ENCODE results near the gene ANKRD16.
"Not testable (repeated sequence)": the region's sequence is repeated elsewhere in the genome, so short reads cannot be mapped to it uniquely, and the experiment has no call there.

The ANKRD16 gene

DNA sequence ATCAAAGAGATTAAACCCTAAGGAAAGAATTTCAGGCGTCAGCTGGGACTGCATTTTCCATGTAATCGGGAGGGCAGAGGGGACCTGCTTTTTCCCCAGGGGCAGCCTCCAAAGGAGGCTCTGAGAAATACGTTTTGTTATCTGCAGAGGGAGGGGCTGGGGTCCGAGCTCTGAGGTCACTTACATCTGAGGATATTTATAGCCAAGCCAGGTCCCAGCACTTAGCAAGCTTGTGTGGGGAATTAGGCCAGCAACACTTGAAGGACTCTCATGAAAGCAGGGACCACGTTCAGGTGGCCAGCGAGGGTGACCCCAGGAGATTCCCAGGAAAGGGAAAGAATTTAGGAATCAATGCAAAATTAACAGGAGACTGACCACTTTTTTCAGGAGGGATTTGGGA, 55.9 kb downstream of the ANKRD16 start:
- no peak for DNase-seq

DNA sequence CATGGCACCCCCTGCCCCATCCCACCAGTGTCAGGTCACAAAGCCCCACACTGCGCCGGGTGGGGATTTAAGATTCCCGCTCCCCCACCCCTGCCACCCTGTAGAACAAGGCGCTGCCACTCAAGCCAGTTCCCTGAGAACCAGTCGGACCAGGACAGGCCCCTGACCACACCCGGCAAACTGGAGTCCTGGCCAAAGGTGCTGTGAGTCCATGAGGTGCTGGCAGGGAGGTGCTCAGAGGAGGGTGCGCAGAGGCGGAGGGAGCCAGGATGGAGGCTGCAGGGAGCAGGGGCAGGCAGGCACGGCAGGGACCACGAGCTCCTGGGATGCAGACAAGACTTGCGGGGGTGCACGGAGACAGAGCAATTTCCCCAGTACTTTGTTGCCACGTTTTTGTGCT, 56.7 kb downstream of the ANKRD16 start:
- no peak for DNase-seq

DNA sequence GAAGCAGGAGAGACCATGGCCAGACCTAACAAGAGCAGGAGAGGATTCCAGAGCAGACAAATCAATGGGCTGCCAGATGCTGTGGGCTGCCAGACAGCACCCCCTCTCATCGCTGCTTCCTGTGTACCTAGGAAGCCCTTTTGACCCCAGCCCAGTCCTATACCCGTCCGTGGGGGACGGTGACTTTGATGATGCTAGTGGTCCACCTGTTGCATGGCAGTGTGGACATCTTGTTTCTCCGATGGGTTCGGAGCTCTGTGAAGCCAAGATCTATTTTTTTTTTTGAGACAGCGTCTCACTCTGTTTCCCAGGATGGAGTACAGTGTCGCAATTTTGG, 58.3 kb downstream of the ANKRD16 start:
- DNase-seq, result no peak

DNA sequence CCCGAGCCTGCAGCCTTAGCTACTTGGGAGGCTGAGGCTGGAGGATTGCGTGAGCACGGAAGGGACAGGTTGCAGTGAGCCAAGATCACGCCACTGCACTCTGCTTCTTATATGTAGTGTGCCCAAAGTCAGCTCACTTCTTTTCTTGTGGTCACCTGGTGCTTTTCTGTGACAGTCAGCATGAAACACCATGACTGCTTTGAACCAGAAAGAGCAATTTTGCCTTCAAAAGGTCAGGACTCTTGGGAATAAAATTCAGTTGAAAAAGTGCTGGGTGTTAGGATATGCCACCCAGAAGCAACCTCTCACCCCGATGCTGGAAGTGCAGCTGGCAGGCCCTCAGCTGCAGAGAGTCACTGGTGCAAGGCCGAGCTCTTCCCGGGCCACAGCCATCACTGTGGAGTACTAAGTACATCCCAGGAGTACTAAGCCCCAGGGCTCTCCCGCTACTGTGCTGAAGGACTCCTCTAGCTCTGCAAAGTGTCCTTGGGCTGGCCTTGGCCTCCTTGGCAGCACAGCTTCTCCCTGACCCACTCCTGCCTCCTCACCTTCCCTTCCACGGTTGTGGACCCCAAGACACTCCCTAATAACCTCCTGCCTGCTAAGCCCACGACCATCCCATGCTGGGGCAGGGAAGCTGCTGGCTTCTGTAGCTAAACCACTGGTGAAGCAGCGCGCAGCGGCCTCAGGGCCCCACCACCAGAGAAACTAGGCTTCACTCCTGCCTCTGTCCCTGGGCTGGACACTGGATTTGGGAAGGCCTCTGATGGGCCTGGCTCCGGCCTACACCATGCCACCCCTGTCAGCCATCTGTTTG, 58.9 kb downstream of the ANKRD16 start:
- no peak for DNase-seq

DNA sequence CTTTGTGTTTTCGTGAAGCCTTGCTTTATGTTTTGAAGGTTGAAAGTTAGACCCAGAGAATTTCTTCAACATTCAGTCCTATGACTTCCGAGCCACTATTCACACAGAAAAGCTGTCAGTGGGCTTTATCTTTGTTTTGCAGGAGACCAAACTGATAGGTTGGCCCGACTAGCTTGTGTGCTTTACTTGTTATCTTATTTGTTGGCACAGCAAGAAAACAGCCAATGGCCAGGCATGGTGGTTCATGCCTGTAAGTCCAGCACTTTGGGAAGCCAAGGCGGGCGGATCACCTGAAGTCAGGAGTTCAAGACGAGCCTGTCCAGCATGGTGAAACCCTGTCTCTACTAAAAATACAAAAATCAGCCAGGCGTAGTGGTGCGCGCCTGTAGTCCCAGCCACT, 60.4 kb downstream of the ANKRD16 start:
- no peak for DNase-seq

DNA sequence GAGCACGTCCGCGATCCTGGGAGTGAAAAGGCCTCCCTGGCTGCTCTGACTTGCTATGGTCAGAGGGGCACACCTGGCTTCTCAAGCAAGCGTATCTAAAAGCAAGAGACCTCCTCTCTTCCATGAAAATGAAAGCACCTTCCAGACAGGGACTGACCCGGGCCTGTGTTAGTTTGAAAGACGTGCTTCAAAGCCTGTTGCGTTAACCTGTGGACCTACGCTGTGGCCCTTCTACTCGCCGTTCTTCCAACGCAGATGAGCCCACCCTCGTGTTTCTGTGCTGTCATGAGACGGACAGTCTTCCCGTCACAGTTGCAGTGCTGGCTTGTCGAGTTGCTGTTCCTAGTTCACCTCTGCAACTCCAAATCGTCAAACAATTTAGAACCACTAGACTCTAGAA, 61.0 kb downstream of the ANKRD16 start:
- no peak for DNase-seq

DNA sequence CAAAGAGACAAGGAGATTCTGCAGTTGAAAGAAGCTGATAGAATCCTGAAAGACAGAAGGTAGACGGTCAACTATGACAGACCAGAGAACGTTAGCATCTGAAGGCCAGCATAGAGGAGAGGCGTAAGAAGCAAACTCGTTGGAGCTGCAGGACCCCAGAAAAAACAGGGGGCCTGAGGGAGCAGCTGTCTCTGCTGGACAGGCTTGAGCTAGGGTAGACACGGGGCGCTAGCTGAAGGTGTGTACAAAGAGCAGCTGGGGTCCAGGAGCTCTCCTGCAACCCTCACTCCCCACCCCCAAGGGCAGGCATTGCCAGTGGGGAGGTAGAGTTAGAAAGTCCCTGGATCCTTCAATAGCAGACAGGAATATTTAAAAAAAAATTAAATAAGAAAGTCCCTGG, 61.9 kb downstream of the ANKRD16 start:
- DNase-seq, result no peak

DNA sequence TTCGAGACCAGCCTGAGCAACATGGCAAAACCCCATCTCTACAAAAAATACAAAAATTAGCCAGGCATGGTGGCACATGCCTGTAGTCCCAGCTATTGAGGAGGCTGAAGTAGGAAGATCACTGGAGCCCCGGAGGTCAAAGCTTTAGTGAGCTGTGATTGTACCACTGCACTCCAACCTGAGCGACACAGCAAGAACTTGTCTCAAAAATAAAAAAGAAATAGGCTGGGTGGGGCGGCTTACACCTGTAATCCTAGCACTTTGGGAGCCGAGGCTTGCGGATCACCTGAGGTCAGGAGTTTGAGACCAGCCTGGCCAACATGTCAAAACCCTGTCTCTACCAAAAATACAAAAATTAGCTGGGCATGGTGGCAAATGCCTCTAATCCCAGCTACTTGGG, 63.2 kb downstream of the ANKRD16 start:
- not testable (repeated sequence) for DNase-seq

DNA sequence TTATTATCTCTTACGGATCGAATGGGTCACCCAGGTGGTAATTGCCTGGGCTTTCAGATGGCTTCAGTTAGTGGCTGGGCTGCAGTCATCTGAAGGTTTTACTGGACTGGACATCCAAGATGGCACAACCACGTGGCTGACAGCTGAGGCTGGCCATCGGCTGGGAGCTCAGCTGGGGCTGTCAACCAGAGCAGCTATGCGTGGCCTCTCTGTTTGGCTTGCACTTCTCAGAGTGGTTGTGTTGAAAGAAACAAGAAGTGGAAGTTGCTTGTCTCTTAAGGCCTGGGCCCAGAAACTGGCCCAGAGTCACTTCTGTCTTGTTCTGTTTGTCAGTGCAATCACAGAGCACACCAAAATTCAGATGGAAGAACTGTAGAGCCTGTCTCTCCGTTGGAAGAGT, 70.8 kb downstream of the ANKRD16 start:
- DNase-seq, result peak in 1 of 14 donors; percentile 4

DNA sequence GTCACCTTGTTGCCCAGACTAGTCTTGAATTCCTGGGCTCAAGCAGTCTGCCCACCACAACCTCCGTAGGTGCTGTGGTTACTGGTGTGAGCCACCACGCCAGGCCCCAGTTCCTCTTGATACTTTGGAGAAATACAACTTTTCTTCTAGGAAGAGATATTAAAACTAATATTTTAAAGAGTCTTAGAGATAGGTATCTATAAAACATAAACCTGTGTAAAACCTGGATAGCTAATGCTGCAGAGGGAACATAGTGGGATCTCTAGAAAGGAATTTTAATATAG, 71.7 kb downstream of the ANKRD16 start:
- DNase-seq, result no peak

DNA sequence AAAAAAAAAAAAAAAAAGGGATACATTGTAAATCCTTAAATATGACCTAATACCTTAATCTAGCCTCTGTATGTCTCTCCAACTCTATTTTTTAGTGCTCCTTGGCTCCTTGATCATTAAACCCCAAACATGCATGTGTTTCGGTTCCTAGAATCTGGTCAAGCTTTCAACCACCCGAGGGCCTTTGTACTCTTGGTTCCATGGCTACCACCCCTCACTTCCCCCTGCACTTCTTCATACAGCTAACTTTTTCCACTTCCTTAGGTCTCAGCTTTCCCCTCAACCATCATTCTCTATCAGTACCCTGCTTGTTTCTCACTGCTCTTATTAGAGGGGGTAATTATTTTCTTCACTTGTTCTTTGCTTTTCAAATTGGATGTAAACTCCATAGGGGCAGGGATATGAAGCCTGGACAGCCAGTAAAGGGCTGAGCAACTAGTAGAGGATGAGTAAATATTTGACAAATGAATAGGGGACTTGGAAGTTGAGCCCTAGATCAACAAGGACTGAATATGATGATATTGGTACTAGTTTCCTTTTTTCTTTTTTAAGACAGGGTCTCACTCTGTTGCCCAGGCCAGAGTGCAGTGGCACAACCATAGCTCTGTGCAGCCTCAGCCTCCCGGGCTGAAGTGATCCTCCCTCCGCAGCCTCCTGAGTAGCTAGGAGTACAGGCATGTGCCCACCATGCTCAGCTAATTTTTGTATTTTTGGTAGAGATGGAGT, 72.2 kb downstream of the ANKRD16 start:
- DNase-seq, result no peak

DNA sequence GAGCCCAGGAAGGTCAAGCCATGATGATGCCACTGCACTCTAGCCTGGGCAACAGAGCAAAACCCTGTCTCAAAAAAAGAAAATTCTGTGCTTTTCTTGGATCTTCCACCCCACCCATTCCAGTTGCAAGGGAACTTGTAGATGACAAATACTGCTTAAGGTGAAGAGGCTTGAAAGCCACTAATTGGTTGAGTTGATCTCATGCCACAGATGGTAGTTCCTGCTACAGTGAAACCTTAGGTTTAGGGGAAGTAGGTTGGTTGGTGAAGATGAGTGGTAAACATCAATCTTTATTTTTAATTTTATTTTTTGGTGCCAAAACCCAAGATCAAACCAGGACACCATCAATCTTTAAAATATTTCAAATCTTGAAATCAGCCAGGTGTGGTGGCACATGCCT, 73.5 kb downstream of the ANKRD16 start:
- no peak for DNase-seq

DNA sequence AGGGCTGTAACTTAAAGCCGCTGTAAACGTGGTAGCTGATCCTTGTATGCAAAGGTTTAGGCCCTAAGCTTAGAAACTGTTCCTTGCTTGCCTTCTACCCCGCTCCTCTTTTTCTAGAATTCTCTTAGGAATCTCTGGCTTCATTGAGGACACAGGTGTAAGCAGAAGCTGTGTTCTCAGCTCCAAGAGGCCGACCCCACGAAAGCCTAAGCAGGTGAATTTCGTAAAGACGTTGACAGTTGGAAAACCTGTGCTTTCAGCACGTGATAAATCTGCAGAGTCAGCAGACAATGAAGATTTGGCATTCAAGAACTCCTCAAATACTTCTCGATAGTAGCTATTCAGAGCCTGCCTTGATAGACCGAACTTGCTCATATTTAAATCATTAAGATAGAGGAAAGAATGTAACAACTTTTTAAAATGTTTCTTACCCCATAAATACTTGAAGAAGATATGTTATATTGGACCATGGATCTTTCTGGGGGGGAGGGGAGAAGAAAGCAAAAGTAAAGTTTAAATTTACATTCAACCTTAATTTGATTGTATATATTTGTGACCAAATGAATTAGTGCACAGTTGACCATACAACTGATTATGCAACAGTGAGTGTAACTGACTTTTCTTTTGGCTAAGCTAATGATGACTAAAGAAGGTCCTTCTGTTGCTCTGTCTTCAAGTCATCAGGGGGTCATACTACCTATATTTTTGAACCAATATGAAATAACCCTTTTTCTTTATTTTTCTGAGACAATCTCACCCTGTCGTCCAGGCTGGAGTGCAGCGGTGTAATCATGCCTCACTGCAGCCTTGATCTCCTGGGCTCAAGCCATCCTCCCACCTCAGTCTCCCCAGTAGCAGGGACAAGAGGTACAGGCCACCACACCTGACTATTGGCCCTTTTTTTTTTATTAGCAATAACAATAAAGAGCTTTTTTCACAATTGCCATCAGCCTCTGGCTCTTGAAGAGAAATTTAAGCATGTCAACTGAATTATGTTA, 75.3 kb downstream of the ANKRD16 start:
- DNase-seq, result peak in 1 of 14 donors; percentile 49

DNA sequence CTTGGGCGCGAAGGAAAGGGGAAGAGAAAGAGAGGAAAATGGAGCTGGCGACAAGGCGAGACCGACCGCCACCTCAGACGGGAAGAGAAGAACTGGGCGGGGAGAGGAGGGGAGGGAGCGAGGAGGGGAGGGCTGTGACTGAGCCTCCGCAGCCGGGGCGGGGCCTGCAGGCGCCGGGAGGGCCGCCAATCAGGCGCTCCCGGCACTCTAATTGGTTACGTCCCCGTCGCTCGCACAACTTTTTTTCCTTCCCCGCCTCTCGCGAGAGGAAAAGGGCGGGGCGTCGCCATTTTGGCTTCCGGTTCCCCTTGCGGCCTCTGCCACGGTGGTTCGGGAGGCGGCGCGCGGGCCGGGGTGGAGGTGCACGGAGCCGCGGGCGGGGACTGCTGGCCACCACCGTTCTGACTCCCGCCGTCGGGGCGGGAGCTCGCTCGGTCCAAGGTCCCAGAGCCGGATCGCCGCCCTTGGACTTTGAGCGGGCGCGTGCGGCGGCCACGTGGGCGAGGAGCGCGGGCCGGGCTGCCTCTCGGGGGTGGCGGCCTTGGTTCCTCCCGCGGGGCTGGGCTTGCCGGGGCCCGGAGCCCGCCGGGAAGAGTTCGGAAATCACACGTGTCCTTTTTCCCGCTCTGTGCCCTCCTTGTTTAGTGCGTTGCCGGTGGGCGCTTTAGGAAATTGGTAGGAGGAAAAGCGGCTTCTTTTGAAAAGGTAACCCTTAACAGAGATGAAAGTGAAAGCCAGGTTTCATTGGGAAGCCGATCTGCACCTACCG, 76.2 kb downstream of the ANKRD16 start, which contains the start of gene GDI2:
GDI2 (minus strand) TSS at position 94 of the 769 bp plus-strand sequence. CDS start 176 bp downstream, outside the sequence.
- peak; percentile 66 to 96 (median 93) for DNase-seq

DNA sequence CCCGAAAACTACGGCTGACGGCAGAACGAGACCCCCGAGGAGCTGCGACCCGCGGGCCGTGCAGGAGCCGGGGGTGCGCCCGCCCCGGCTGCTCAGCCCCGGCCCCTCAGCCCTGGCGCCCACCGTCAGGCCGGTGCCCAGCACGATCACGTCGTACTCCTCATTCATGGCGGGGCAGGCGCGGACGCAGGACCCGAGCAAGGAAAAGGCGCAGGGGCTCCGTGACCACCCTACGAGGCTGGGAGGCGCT, 76.7 kb downstream of the ANKRD16 start:
- peak in 1 of 14 donors; percentile 60 for DNase-seq

DNA sequence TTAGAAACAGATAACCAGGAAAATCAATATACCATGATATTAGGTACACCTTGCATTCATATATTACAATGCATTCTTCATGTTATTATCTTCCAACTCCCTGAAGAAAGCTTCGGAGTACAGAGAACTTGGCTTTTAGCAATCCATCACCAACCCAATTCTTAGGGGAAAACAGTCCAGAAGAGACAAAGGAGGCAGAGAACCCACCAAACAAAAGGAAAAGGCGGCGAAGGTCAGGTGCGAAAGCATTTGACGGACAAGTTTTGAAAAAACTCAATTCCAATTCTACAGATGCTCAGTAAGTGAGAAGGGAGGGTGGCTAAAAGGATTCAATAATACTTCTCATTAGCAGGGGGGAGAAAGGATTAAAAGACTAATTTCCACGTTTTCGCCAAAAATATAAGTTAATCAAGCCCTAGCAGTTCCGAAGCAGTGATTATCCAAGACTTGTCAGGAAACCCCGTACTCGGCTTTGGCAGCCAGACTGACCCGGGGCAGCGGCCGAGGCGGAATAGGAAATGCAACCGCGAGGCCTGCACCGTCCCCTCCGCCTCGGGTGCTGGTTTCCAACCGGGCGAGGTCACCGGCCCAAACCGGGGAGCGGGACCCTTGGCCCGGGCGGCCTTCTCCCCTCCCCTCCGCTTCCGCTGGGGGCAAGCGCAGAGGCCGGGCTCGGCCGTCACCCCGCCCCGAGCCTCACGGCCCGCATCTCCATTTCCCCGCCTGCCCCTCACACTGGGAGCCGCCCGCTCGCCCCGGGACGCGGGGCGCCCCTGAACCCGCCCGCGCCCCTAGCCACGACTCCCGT, 77.2 kb downstream of the ANKRD16 start:
- peak in 9 of 14 donors; percentile 34 to 80 (median 61) for DNase-seq

Data from C1 segment of cervical spinal cord (tissue), 14 donors.